ENCODE measurements around the gene MXD3. TPM values are rescaled to one million over a fixed set of nuclear protein-coding genes. Genes with fewer than 3 reads are reported as not detected.
A peak's percentile ranks its signal among the peaks of the same experiment; 100 is the strongest.

The MXD3 gene
- total RNA-seq, 4 donors from 2014 or later, result 10.8 to 257 (median 21.7) TPM

DNA sequence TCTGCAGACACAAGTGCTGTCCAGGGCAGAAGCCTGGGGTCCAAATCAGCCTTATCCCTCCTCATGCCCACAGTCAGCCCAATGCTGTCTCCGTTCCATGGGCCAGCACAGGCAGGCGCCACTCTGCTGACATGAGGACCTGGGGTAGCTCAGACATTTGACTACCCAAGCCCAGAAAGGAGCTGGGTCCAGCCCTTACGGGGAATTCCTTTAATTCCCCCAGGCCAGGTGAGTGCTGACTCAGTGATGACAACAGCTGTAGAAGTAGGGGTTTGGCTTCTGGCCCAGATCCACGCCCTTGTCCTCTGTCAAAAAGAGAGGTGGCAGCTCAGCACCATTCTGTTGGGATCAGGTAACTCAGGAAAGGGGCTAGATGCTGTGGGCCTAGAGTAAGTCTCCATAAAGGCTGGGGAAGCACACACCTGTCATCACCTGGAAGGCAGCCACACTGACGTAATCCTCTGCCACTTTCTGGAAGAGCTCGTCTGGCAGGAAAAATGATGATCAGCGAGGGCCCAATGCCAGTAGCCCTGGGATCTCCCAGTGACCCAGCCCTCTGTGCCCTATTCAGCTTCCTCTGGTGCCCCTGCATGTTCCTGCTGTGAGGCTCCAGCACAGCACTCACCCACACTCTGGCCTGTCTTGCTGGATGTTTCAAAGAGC is 10.1 kb downstream of the MXD3 start:
- in situ Hi-C loops (cut with MboI; ENCODE audit: low pct_ligation_motif_present in 1 of 4, low pct_unique_long_range_greater_than_20kb in 1 of 4, low sequenced_read_pairs in 3 of 4) (loop anchor here in 1 of 4 donors (25.0 kb wide), 1 partner anchor 161 kb away; the partner anchor contains the start of gene DBN1), intact Hi-C loops (cut with DNase I; ENCODE audit: low total_unique reads) (no loop called here)
- Histone ChIP-seq H3K27me3 (no peaks in the 10 kb centered on the region), H3K36me3 (no peaks in the 10 kb centered on the region), H3K4me1 (peaks cover 41 to 66% (median 54%) of the 10 kb centered on the region in 4 donors), H3K9me3 (no peaks in the 10 kb centered on the region), H3K4me3 (no peak overlapping the region), H3K27ac (peak overlapping the region; percentile 89 to 92 (median 91))
- TF ChIP-seq POLR2A (IDR thresholded peaks at IDR 0.05), result peak; percentile 41
- peak in 2 of 3 donors; percentile 37 to 44 for TF ChIP-seq POLR2AphosphoS5 (IDR thresholded peaks at IDR 0.05)
- no peak for TF ChIP-seq EP300 (IDR thresholded peaks at IDR 0.05; ENCODE audit: low read depth)
- TF ChIP-seq, protein P1, sequence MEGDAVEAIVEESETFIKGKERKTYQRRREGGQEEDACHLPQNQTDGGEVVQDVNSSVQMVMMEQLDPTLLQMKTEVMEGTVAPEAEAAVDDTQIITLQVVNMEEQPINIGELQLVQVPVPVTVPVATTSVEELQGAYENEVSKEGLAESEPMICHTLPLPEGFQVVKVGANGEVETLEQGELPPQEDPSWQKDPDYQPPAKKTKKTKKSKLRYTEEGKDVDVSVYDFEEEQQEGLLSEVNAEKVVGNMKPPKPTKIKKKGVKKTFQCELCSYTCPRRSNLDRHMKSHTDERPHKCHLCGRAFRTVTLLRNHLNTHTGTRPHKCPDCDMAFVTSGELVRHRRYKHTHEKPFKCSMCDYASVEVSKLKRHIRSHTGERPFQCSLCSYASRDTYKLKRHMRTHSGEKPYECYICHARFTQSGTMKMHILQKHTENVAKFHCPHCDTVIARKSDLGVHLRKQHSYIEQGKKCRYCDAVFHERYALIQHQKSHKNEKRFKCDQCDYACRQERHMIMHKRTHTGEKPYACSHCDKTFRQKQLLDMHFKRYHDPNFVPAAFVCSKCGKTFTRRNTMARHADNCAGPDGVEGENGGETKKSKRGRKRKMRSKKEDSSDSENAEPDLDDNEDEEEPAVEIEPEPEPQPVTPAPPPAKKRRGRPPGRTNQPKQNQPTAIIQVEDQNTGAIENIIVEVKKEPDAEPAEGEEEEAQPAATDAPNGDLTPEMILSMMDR (IDR thresholded peaks at IDR 0.05), result no peak
- WGBS, 2 donors (ENCODE audit: low coverage in 1 of 2), result 40 to 41% methylated on average over 1 to 7 of the region's 7 CpGs
- DNase-seq, result peak; percentile 86

DNA sequence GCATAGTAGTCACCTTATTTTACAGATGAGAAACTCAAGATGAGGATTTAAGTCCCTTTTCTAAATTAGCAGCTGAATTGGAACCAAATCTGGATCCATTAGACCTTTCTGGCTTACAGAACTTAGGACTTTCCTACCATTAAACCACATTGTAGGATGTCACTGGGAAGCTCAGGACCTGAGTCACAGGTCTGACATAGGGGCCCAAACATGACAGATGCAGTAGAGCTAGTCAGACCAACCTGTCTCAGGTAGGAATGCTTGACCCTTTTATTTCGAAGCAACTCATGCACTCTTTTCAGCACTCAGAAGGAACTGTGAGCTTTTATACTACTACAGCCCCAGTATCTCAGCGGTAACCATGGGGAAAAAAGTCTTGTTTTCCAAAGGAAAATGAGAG is 10.7 kb downstream of the MXD3 start:
- H3K9me3 ChIP-seq, result no peaks in the 10 kb centered on the region
- intact Hi-C loops (cut with DNase I; ENCODE audit: low total_unique reads), result no loop called here
- no peak overlapping the region for H3K4me3 ChIP-seq
- no peak for DNase-seq
- H3K27ac ChIP-seq, result peak overlapping the region; percentile 89 to 92 (median 91)
- TF ChIP-seq POLR2AphosphoS5 (IDR thresholded peaks at IDR 0.05) (no peak), EP300 (IDR thresholded peaks at IDR 0.05; ENCODE audit: low read depth) (no peak), POLR2A (IDR thresholded peaks at IDR 0.05) (no peak)
- TF ChIP-seq, protein P1 (IDR thresholded peaks at IDR 0.05), result no peak
- WGBS, 2 donors (ENCODE audit: low coverage in 1 of 2), result 80 to 86% methylated on average over 1 to 2 of the region's 2 CpGs
- H3K4me1 ChIP-seq, result peaks cover 47 to 73% (median 58%) of the 10 kb centered on the region in 4 donors
- H3K36me3 ChIP-seq, result no peaks in the 10 kb centered on the region
- in situ Hi-C loops (cut with MboI; ENCODE audit: low pct_ligation_motif_present in 1 of 4, low pct_unique_long_range_greater_than_20kb in 1 of 4, low sequenced_read_pairs in 3 of 4), result loop anchor here in 1 of 4 donors (25.0 kb wide), 1 partner anchor 161 kb away; the partner anchor contains the start of gene DBN1
- H3K27me3 ChIP-seq, result no peaks in the 10 kb centered on the region

DNA sequence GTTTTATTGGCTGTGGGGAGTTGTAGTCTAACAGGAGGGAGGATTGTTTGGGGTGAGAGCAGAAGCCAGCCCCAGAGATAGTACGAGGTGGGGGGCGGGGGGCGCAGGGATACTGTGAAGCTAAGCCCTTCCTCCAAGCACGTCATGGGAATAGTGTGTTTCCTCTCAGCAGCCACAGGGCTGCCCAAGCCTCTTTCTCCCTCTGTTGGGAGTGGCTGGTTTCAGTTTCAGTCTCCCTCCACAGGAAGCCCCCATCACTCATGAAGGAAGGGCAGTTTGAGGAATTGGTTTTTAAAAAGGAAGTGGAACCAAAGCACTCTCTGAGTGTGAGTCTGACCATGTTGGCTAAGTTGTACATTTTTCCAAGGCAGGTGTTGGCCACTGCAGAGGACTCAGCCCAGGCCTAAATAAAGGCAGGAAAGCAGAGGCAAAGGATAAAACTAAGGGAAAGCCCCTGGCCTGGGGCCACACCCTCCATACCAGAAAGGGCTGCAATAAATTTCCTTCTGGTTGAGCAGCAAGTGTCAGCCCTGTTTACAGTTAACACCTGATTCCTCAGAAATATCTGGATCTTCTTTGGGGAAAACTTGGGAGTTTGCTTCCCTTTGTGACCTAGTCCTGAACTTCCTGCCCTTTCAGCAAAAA is 11.3 kb downstream of the MXD3 start:
- in situ Hi-C loops (cut with MboI; ENCODE audit: low pct_ligation_motif_present in 1 of 4, low pct_unique_long_range_greater_than_20kb in 1 of 4, low sequenced_read_pairs in 3 of 4), result loop anchor here in 1 of 4 donors (25.0 kb wide), 1 partner anchor 162 kb away; the partner anchor contains the start of gene DBN1
- Histone ChIP-seq H3K4me1 (peaks cover 47 to 74% (median 56%) of the 10 kb centered on the region in 4 donors), H3K27me3 (no peaks in the 10 kb centered on the region), H3K9me3 (no peaks in the 10 kb centered on the region), H3K27ac (peak overlapping the region; percentile 89 to 92 (median 91)), H3K4me3 (no peak overlapping the region), H3K36me3 (peaks cover 0 to 2% (median under 1%) of the 10 kb centered on the region in 4 donors)
- TF ChIP-seq, protein P1 (IDR thresholded peaks at IDR 0.05), result peak in 2 of 5 experiments; percentile 19 to 21
- TF ChIP-seq POLR2A (IDR thresholded peaks at IDR 0.05) (no peak), EP300 (IDR thresholded peaks at IDR 0.05; ENCODE audit: low read depth) (no peak)
- WGBS, 2 donors (ENCODE audit: low coverage in 1 of 2), result 5% methylated on average over 4 of the region's 4 CpGs; no CpG with 5 or more reads in 1 of the 2 donors
- DNase-seq, result peak; percentile 76
- intact Hi-C loops (cut with DNase I; ENCODE audit: low total_unique reads), result no loop called here

DNA sequence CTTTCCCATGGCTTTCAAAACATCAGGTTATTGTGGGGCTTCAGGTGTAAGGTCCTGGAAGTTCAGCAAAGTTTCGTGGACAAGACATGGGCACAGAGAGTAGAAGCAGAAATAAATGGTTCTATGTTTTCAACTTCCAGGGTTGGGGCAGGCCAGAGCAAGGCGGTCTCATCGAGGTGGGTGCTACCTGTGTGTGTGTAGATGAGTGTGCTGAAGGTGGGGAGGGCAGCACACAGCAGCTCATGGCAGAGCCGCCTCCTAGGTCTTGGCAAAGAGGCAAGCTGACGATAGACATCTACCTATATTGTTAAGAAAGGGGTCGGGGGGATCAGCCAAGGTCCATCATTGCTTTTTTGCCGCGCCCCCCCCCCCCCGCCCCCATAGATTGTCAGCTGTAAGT is 12.0 kb downstream of the MXD3 start:
- intact Hi-C loops (cut with DNase I; ENCODE audit: low total_unique reads) (no loop called here), in situ Hi-C loops (cut with MboI; ENCODE audit: low pct_ligation_motif_present in 1 of 4, low pct_unique_long_range_greater_than_20kb in 1 of 4, low sequenced_read_pairs in 3 of 4) (loop anchor here in 3 of 4 donors (25.0 kb wide), 3 partner anchors 162 to 187 kb away; partner anchors contain the start of genes DBN1 (in 1 of the 3) and NSD1 (in 1 of the 3))
- WGBS, 2 donors (ENCODE audit: low coverage in 1 of 2), result 50 to 71% methylated on average over 1 to 9 of the region's 9 CpGs
- no peaks in the 10 kb centered on the region for H3K27me3 ChIP-seq
- H3K4me1 ChIP-seq, result peaks cover 40 to 67% (median 51%) of the 10 kb centered on the region in 4 donors
- H3K4me3 ChIP-seq, result no peak overlapping the region
- no peaks in the 10 kb centered on the region for H3K9me3 ChIP-seq
- H3K27ac ChIP-seq, result peak overlapping the region; percentile 89 to 92 (median 91)
- DNase-seq, result no peak
- peaks cover 0 to 9% (median 4%) of the 10 kb centered on the region in 4 donors for H3K36me3 ChIP-seq
- TF ChIP-seq POLR2AphosphoS5 (IDR thresholded peaks at IDR 0.05) (no peak), EP300 (IDR thresholded peaks at IDR 0.05; ENCODE audit: low read depth) (no peak)
